HUES48 (cell line): Measurements from ENCODE around the gene RALGPS2.
"Not testable (repeated sequence)": the region's sequence is repeated elsewhere in the genome, so short reads cannot be mapped to it uniquely, and the experiment has no call there.

Experiments used
- H3K27ac ChIP-seq: one replicate; pipeline ENCODE4 v1.7.0; 2013; ENCODE audit warnings: low read depth, low read length, inconsistent platforms
- H3K27me3 ChIP-seq: 2 replicates; pipeline ENCODE4 v1.6.1; 2013; ENCODE audit warnings: mild to moderate bottlenecking, low read length; ENCODE audit not compliant: control insufficient read depth, insufficient read depth
- H3K36me3 ChIP-seq: 2 replicates; pipeline ENCODE4 v1.6.1; 2013; ENCODE audit warnings: low read length; ENCODE audit not compliant: control insufficient read depth, insufficient read depth
- H3K4me1 ChIP-seq: 2 replicates; pipeline ENCODE4 v1.6.1; 2013; ENCODE audit warnings: mild to moderate bottlenecking, low read length; ENCODE audit not compliant: control insufficient read depth, insufficient read depth
- H3K4me3 ChIP-seq: 2 replicates; pipeline ENCODE4 v1.5.1; 2013; ENCODE audit warnings: mild to moderate bottlenecking, low read depth, low read length
- H3K9ac ChIP-seq: 2 replicates; pipeline ENCODE4 v1.6.1; 2013; ENCODE audit warnings: mild to moderate bottlenecking, low read depth, low read length, moderate library complexity
- H3K9me3 ChIP-seq: 2 replicates; pipeline ENCODE4 v1.6.1; 2013; ENCODE audit warnings: low read length; ENCODE audit not compliant: control insufficient read depth, insufficient read depth

Gene RALGPS2

GRCh38 chr1:178941261-178941689 is 216.2 kb downstream of the RALGPS2 start:
- Histone ChIP-seq H3K27me3 (no peaks in the 10 kb centered on the region), H3K36me3 (no peaks in the 10 kb centered on the region), H3K9me3 (no peaks in the 10 kb centered on the region), H3K27ac (no peak overlapping the region), H3K4me3 (no peak overlapping the region), H3K9ac (no peak overlapping the region), H3K4me1 (peaks cover 6% of the 10 kb centered on the region; the same call in 1 of the 2 replicates)

- Histone ChIP-seq H3K36me3 (no peaks in the 10 kb centered on the region), H3K9me3 (no peaks in the 10 kb centered on the region)
Observed at GRCh38 chr1:178941849-178942248, 216.8 kb downstream of the RALGPS2 start.

GRCh38 chr1:178942285-178943198 is 217.5 kb downstream of the RALGPS2 start:
- Histone ChIP-seq H3K27ac (no peak overlapping the region), H3K27me3 (no peaks in the 10 kb centered on the region), H3K4me1 (peaks cover 7% of the 10 kb centered on the region; the same call in 1 of the 2 replicates), H3K36me3 (no peaks in the 10 kb centered on the region), H3K9ac (no peak overlapping the region), H3K9me3 (no peaks in the 10 kb centered on the region), H3K4me3 (no peak overlapping the region)

More at GRCh38 chr1:178941849-178942248, 216.8 kb downstream of the RALGPS2 start:
- H3K27ac ChIP-seq, result no peak overlapping the region
- no peak overlapping the region for H3K9ac ChIP-seq
- no peak overlapping the region for H3K4me3 ChIP-seq
- H3K27me3 ChIP-seq, result no peaks in the 10 kb centered on the region
- H3K4me1 ChIP-seq, result peaks cover 7% of the 10 kb centered on the region; the same call in 1 of the 2 replicates

- H3K4me3 ChIP-seq, result no peak overlapping the region
- H3K27ac ChIP-seq, result no peak overlapping the region
- no peak overlapping the region for H3K9ac ChIP-seq
- peaks cover 7% of the 10 kb centered on the region; the same call in 1 of the 2 replicates for H3K4me1 ChIP-seq
- H3K36me3 ChIP-seq, result no peaks in the 10 kb centered on the region
- no peaks in the 10 kb centered on the region for H3K27me3 ChIP-seq
- H3K9me3 ChIP-seq, result no peaks in the 10 kb centered on the region
Observed at GRCh38 chr1:178944729-178945128, 219.7 kb downstream of the RALGPS2 start.

GRCh38 chr1:178945763-178946266 is 220.8 kb downstream of the RALGPS2 start:
- H3K4me1 ChIP-seq, result peaks cover 7% of the 10 kb centered on the region; the same call in 1 of the 2 replicates
- peak overlapping the region; percentile 31; the same call in 1 of the 2 replicates for H3K4me3 ChIP-seq
- no peaks in the 10 kb centered on the region for H3K36me3 ChIP-seq
- H3K27me3 ChIP-seq, result no peaks in the 10 kb centered on the region
- H3K9ac ChIP-seq, result no peak overlapping the region; the same call in 1 of the 2 replicates
- no peak overlapping the region for H3K27ac ChIP-seq
- H3K9me3 ChIP-seq, result no peaks in the 10 kb centered on the region

- no peak overlapping the region for H3K9ac ChIP-seq
- no peaks in the 10 kb centered on the region for H3K36me3 ChIP-seq
- peaks cover 7% of the 10 kb centered on the region; the same call in 1 of the 2 replicates for H3K4me1 ChIP-seq
- no peak overlapping the region for H3K27ac ChIP-seq
- no peaks in the 10 kb centered on the region for H3K27me3 ChIP-seq
- no peaks in the 10 kb centered on the region for H3K9me3 ChIP-seq
- no peak overlapping the region for H3K4me3 ChIP-seq
Observed at GRCh38 chr1:178946416-178946815, 221.4 kb downstream of the RALGPS2 start.

GRCh38 chr1:178946855-178947676 is 222.0 kb downstream of the RALGPS2 start:
- H3K9ac ChIP-seq, result no peak overlapping the region
- H3K4me1 ChIP-seq, result peaks cover 7% of the 10 kb centered on the region; the same call in 1 of the 2 replicates
- H3K27ac ChIP-seq, result no peak overlapping the region

GRCh38 chr1:178947677-178947981 is 222.6 kb downstream of the RALGPS2 start:
- H3K27me3 ChIP-seq, result no peaks in the 10 kb centered on the region

More at GRCh38 chr1:178946855-178947676, 222.0 kb downstream of the RALGPS2 start:
- Histone ChIP-seq H3K4me3 (no peak overlapping the region), H3K9me3 (no peaks in the 10 kb centered on the region), H3K36me3 (no peaks in the 10 kb centered on the region), H3K27me3 (no peaks in the 10 kb centered on the region)

GRCh38 chr1:178948676-178949075 is 223.6 kb downstream of the RALGPS2 start:
- Histone ChIP-seq H3K4me3 (no peak overlapping the region), H3K27ac (no peak overlapping the region), H3K27me3 (no peaks in the 10 kb centered on the region), H3K36me3 (no peaks in the 10 kb centered on the region), H3K9ac (no peak overlapping the region), H3K9me3 (no peaks in the 10 kb centered on the region), H3K4me1 (peaks cover 7% of the 10 kb centered on the region; the same call in 1 of the 2 replicates)

More at GRCh38 chr1:178947677-178947981, 222.6 kb downstream of the RALGPS2 start:
- H3K27ac ChIP-seq, result no peak overlapping the region
- no peak overlapping the region for H3K9ac ChIP-seq
- H3K4me3 ChIP-seq, result no peak overlapping the region
- no peaks in the 10 kb centered on the region for H3K9me3 ChIP-seq
- no peaks in the 10 kb centered on the region for H3K36me3 ChIP-seq
- peaks cover 7% of the 10 kb centered on the region; the same call in 1 of the 2 replicates for H3K4me1 ChIP-seq

- not testable (repeated sequence) for H3K9me3 ChIP-seq, H3K27me3 ChIP-seq, H3K4me3 ChIP-seq, H3K27ac ChIP-seq, H3K4me1 ChIP-seq, H3K36me3 ChIP-seq, H3K9ac ChIP-seq
Observed at GRCh38 chr1:178949866-178950265, 224.8 kb downstream of the RALGPS2 start.
